Endothelial cell of umbilical vein (primary cell): ENCODE data around the gene GNB1. TPM values are rescaled to one million over a fixed set of nuclear protein-coding genes. Genes with fewer than 3 reads are reported as not detected.

Experiments used
- BruUV-seq: library from RNA; stranded (reverse); fragments of 400-500 nt; replicated peaks from 2 replicates; lab custom pipeline; 2021; lab: Mats Ljungman, UMichigan
- CTCF ChIA-PET: fragments of 300-600, 350-600 bp; sonication (Branson Sonifier 250); formaldehyde crosslinking; loops from one replicate; lab custom pipeline; 2021; ENCODE audit warnings: antibody characterized with exemption, inconsistent platforms; lab: Charles Lee
- POLR2A ChIA-PET: fragments of 300-600, 350-600 bp; sonication (Branson Sonifier 250); formaldehyde crosslinking; loops from one replicate; lab custom pipeline; 2021; ENCODE audit warnings: antibody characterized with exemption, inconsistent platforms; lab: Charles Lee
- DNase-seq: peaks from one replicate; pipeline ENCODE4 v3.0.0-alpha.2; 2011; ENCODE audit warnings: low read depth, low spot score
- FAIRE-seq: peaks from 2 replicates; lab custom pipeline; 2011; peaks lifted over from hg19 to GRCh38; lab: Jason Lieb, UNC
- H2AFZ ChIP-seq: 2 replicates; pipeline ENCODE4 v1.6.0; 2012; ENCODE audit warnings: low read depth, low read length, control low read depth, inconsistent platforms
- H3K27ac ChIP-seq: 2 replicates; pipeline ENCODE4 v1.5.1; 2011; ENCODE audit warnings: low read depth, mild to moderate bottlenecking, control low read depth, low read length, moderate library complexity; ENCODE audit not compliant: insufficient read depth
- H3K27me3 ChIP-seq, 2 experiments: 2 replicates each; pipeline versions ENCODE4 v1.6.0 to v1.6.1; 2011; ENCODE audit warnings: low read length in 2 of 2, mixed read lengths in 1 of 2; ENCODE audit not compliant: control insufficient read depth in 2 of 2, insufficient read depth in 2 of 2
- H3K36me3 ChIP-seq, 2 experiments: 2 replicates in 1 of 2; 3 replicates in 1 of 2; pipeline ENCODE4 v1.5.1; 2011; ENCODE audit warnings: low read length in 2 of 2, mild to moderate bottlenecking in 1 of 2, moderate library complexity in 1 of 2; ENCODE audit not compliant: control insufficient read depth in 2 of 2, insufficient read depth in 2 of 2; ENCODE audit errors: extremely low read depth in 1 of 2
- H3K4me1 ChIP-seq: 3 replicates; pipeline ENCODE4 v1.5.1; 2011; ENCODE audit warnings: mild to moderate bottlenecking, low read length; ENCODE audit not compliant: control insufficient read depth, insufficient read depth; ENCODE audit errors: extremely low read depth
- H3K4me2 ChIP-seq: 2 replicates; pipeline ENCODE4 v1.6.1; 2011; ENCODE audit warnings: low read length, control low read depth, mixed read lengths; ENCODE audit not compliant: insufficient read depth
- H3K4me3 ChIP-seq, 3 experiments: fragments of 200-600 bp in 1 of 3; sonication (generic), shearing (Covaris generic) in 1 of 3; replicated peaks in 1 of 3; 2 replicates each; pipeline ENCODE4 v1.5.1; 2011 to 2016; ENCODE audit warnings: control low read depth in 3 of 3, low read length in 3 of 3, mild to moderate bottlenecking in 2 of 3, inconsistent platforms in 1 of 3, low read depth in 1 of 3, moderate library complexity in 1 of 3; ENCODE audit not compliant: insufficient read depth in 1 of 3
- H3K79me2 ChIP-seq: 2 replicates; pipeline ENCODE4 v1.6.0; 2012; ENCODE audit warnings: low read length, inconsistent platforms; ENCODE audit not compliant: control insufficient read depth, insufficient read depth
- H3K9ac ChIP-seq: replicated peaks from 2 replicates; pipeline ENCODE3; 2011; ENCODE audit warnings: low read length, control low read depth; ENCODE audit not compliant: insufficient read depth; ENCODE audit errors: extremely low read depth
- H3K9me1 ChIP-seq: replicated peaks from 3 replicates; pipeline ENCODE4 v1.6.0; 2011; ENCODE audit warnings: mild to moderate bottlenecking, low read length; ENCODE audit not compliant: control insufficient read depth, insufficient read depth; ENCODE audit errors: extremely low read depth
- H3K9me3 ChIP-seq: replicated peaks from 2 replicates; pipeline ENCODE4 v1.5.1; 2012; ENCODE audit warnings: low read length, inconsistent platforms; ENCODE audit not compliant: control insufficient read depth, insufficient read depth
- H4K20me1 ChIP-seq: replicated peaks from 2 replicates; pipeline ENCODE3; 2011; ENCODE audit warnings: mild to moderate bottlenecking, low read length; ENCODE audit not compliant: control insufficient read depth, insufficient read depth; ENCODE audit errors: extremely low read depth
- CTCF ChIP-seq, 2 donors: IDR thresholded peaks; 1 replicate in 1 of 2; 2 replicates in 1 of 2; pipeline ENCODE4 v1.5.1; 2011; ENCODE audit warnings: low read length in 2 of 2, mild to moderate bottlenecking in 2 of 2, moderate library complexity in 2 of 2, control low read depth in 1 of 2, inconsistent platforms in 1 of 2, low read depth in 1 of 2; ENCODE audit not compliant: insufficient read depth in 1 of 2; ENCODE audit errors: extremely low read depth in 1 of 2
- EZH2 ChIP-seq: IDR thresholded peaks from 2 replicates; pipeline ENCODE4 v1.6.1; 2012; ENCODE audit warnings: borderline replicate concordance, low read depth, mild to moderate bottlenecking, moderate library complexity, low read length, inconsistent platforms; ENCODE audit not compliant: severe bottlenecking
- FOS ChIP-seq: IDR thresholded peaks from 2 replicates; pipeline ENCODE4 v1.6.1; 2011; ENCODE audit warnings: mild to moderate bottlenecking, low read length, moderate library complexity, borderline replicate concordance; ENCODE audit not compliant: insufficient read depth
- GATA2 ChIP-seq: IDR thresholded peaks from 2 replicates; pipeline ENCODE4 v1.7.0; 2011; ENCODE audit warnings: low read depth, mild to moderate bottlenecking, moderate library complexity, mixed read lengths, low read length; ENCODE audit not compliant: insufficient read length, insufficient read depth
- JUN ChIP-seq: IDR thresholded peaks from 2 replicates; pipeline ENCODE4 v1.6.1; 2011; ENCODE audit warnings: borderline replicate concordance, low read depth; ENCODE audit not compliant: insufficient read length, insufficient read depth
- MAX ChIP-seq: IDR thresholded peaks from 2 replicates; pipeline ENCODE4 v1.6.1; 2011; ENCODE audit not compliant: insufficient read depth, insufficient read length
- MYC ChIP-seq: IDR thresholded peaks from one replicate; pipeline ENCODE4 v1.6.1; 2011; ENCODE audit warnings: mild to moderate bottlenecking, low read depth, low read length
- POLR2A ChIP-seq: IDR thresholded peaks from 2 replicates; pipeline ENCODE4 v1.6.1; 2012; ENCODE audit warnings: low read depth, mild to moderate bottlenecking, control low read depth, low read length
- POLR2AphosphoS5 ChIP-seq: IDR thresholded peaks from 2 replicates; pipeline ENCODE4 v1.6.1; 2012; ENCODE audit warnings: low read depth, mild to moderate bottlenecking, control low read depth, low read length, moderate library complexity; ENCODE audit not compliant: insufficient read depth
- dilution Hi-C: fragments of 300-500 bp; cut with MboI; formaldehyde crosslinking; loops from one replicate; pipeline ENCODE4 v1.15.0; 2019; ENCODE audit warnings: low sequenced_read_pairs; ENCODE audit not compliant: extremely low pct_ligation_motif_present
- intact Hi-C: fragments of 100-400 bp; cut with micrococcal nuclease; formaldehyde crosslinking; loops from one replicate; pipeline ENCODE4 v1.10.0; 2022
- polyA plus RNA-seq, 4 experiments: library from polyadenylated mRNA; depleted of rRNA in 3 of 4; stranded (reverse) in 3 of 4; unstranded in 1 of 4; fragments of >200 nt; gene quantifications; 2 replicates each; pipeline versions ENCODE4 v1.2.1 to v1.2.3, GENCODE V29; 2011 to 2012; ENCODE audit warnings: missing spikeins in 1 of 4
- total RNA-seq: library from RNA; stranded (reverse); gene quantifications from 2 replicates; pipeline ENCODE4 v1.2.3, GENCODE V29; 2021

Gene GNB1
- total and polyA plus RNA-seq, 2 donors (not counting 3 experiments of a cell fraction or from before 2014, with no cell fraction given) = 501 to 529 TPM

- DNase-seq (no peak), FAIRE-seq (no peak)
- ChIA-PET CTCF (interaction anchor here (1.4 kb wide), 1 partner anchor 12 kb away, joined by 5 read pairs; no protein-coding TSS in a partner anchor), POLR2A (no interaction called here)
- H3K9me3 ChIP-seq = no peaks in the 10 kb centered on the region
- TF ChIP-seq POLR2AphosphoS5 = peak; percentile 5
- TF ChIP-seq CTCF (IDR thresholded peaks at IDR 0.05; ENCODE audit: extremely low read depth in 1 of 2, insufficient read depth in 1 of 2, low read depth in 1 of 2, low read length in 2 of 2) = no peak
- no peak overlapping the region for H3K4me2 ChIP-seq
- peaks cover 98% of the 10 kb centered on the region for H3K79me2 ChIP-seq
- peaks cover 0 to 2% of the 10 kb centered on the region in 2 experiments for H3K36me3 ChIP-seq
- H3K4me3 ChIP-seq = no peak overlapping the region
- H4K20me1 ChIP-seq = peaks cover 27% of the 10 kb centered on the region
- no peak overlapping the region for H3K27ac ChIP-seq
- intact Hi-C loops (loop anchor here (2.0 to 5.0 kb wide), 2 partner anchors 41 to 60 kb away; no protein-coding TSS in a partner anchor), dilution Hi-C loops (no loop called here)
- no peaks in the 10 kb centered on the region for H3K9me1 ChIP-seq
- H3K4me1 ChIP-seq = peaks cover 9% of the 10 kb centered on the region
- H3K9ac ChIP-seq = no peak overlapping the region
- no TSS peak for BruUV-seq
- H2AFZ ChIP-seq = no peak overlapping the region
- H3K27me3 ChIP-seq = no peaks in the 10 kb centered on the region
Measured at GRCh38 chr1:1846386-1846918, 44.4 kb downstream of the GNB1 start.

- DNase-seq (no peak), FAIRE-seq (peak; percentile 15)
- dilution Hi-C loops (no loop called here), intact Hi-C loops (no loop called here)
- H3K36me3 ChIP-seq = peaks cover 0 to 2% of the 10 kb centered on the region in 2 experiments
- no peak overlapping the region for H3K27ac ChIP-seq
- H3K9ac ChIP-seq = no peak overlapping the region
- H3K4me2 ChIP-seq = no peak overlapping the region
- peaks cover 24% of the 10 kb centered on the region for H4K20me1 ChIP-seq
- ChIA-PET CTCF (interaction anchor here (2.4 kb wide), 1 partner anchor 63 kb away, joined by 9 read pairs; no protein-coding TSS in a partner anchor), POLR2A (no interaction called here)
- no peak overlapping the region for H3K4me3 ChIP-seq
- H3K27me3 ChIP-seq = no peaks in the 10 kb centered on the region
- BruUV-seq = no TSS peak
- H3K9me1 ChIP-seq = no peaks in the 10 kb centered on the region
- peaks cover 98% of the 10 kb centered on the region for H3K79me2 ChIP-seq
- H3K9me3 ChIP-seq = no peaks in the 10 kb centered on the region
- TF ChIP-seq POLR2AphosphoS5 (no peak), FOS (no peak), GATA2 (no peak), MYC (no peak), EZH2 (no peak), JUN (no peak), MAX (no peak), CTCF (IDR thresholded peaks at IDR 0.05; ENCODE audit: extremely low read depth in 1 of 2, insufficient read depth in 1 of 2, low read depth in 1 of 2, low read length in 2 of 2) (no peak), POLR2A (no peak)
- H3K4me1 ChIP-seq = peaks cover 7% of the 10 kb centered on the region
- H2AFZ ChIP-seq = no peak overlapping the region
Measured at GRCh38 chr1:1842360-1843146, 48.3 kb downstream of the GNB1 start.
